H1 (cell line): Measurements from ENCODE around the gene GPRC5D. TPM values are rescaled to one million over a fixed set of nuclear protein-coding genes. Genes with fewer than 3 reads are reported as not detected.

Experiments used
- CTCF ChIA-PET: fragments of 300-600 bp; sonication (Branson Sonifier 250); formaldehyde crosslinking; loops from one replicate; lab custom pipeline; 2021; ENCODE audit not compliant: partially characterized antibody; lab: Charles Lee
- POLR2A ChIA-PET: fragments of 300-600 bp; sonication (Branson Sonifier 250); formaldehyde crosslinking; loops from one replicate; lab custom pipeline; 2021; ENCODE audit warnings: inconsistent platforms; ENCODE audit not compliant: partially characterized antibody; lab: Charles Lee
- DNase-seq, 2 experiments: peaks; one replicate each; pipeline versions ENCODE4 v3.0.0 to v3.0.0-alpha.2; 2010 to 2022; ENCODE audit warnings: low spot score in 2 of 2, low read depth in 1 of 2, mixed read lengths in 1 of 2
- FAIRE-seq: peaks from 2 replicates; lab custom pipeline; 2011; peaks lifted over from hg19 to GRCh38; lab: Jason Lieb, UNC
- H2AFZ ChIP-seq: 2 replicates; pipeline ENCODE4 v1.8.1; 2012; ENCODE audit warnings: low read length, inconsistent platforms
- H2AK5ac ChIP-seq: 2 replicates; pipeline ENCODE4 v1.6.1; 2013; ENCODE audit warnings: low read depth, low read length
- H2BK120ac ChIP-seq: replicated peaks from 2 replicates; pipeline ENCODE3; 2013; ENCODE audit warnings: low read depth, low read length, inconsistent platforms
- H2BK12ac ChIP-seq: 2 replicates; pipeline ENCODE4 v1.6.1; 2013; ENCODE audit warnings: low read depth, low read length
- H2BK15ac ChIP-seq: 2 replicates; pipeline ENCODE4 v1.6.1; 2013; ENCODE audit warnings: low read length
- H2BK20ac ChIP-seq: 2 replicates; pipeline ENCODE4 v1.6.1; 2013; ENCODE audit warnings: low read length
- H2BK5ac ChIP-seq: 2 replicates; pipeline ENCODE4 v1.6.1; 2013; ENCODE audit warnings: low read depth, low read length
- H3K14ac ChIP-seq: 2 replicates; pipeline ENCODE4 v1.6.1; 2013; ENCODE audit warnings: inconsistent platforms; ENCODE audit not compliant: insufficient read length
- H3K18ac ChIP-seq: 2 replicates; pipeline ENCODE4 v1.6.1; 2013; ENCODE audit warnings: low read length; ENCODE audit errors: extremely low read depth
- H3K23ac ChIP-seq: 2 replicates; pipeline ENCODE4 v1.6.1; 2013; ENCODE audit warnings: inconsistent platforms; ENCODE audit not compliant: insufficient read length
- H3K23me2 ChIP-seq: 2 replicates; pipeline ENCODE4 v1.6.1; 2013; ENCODE audit warnings: low read depth, low read length
- H3K27ac ChIP-seq: 2 replicates; pipeline ENCODE4 v1.6.1; 2011; ENCODE audit warnings: low read depth, low read length, inconsistent platforms
- H3K27me3 ChIP-seq, 4 experiments: replicated peaks in 1 of 4; 1 replicate in 1 of 4; 2 replicates in 3 of 4; pipeline versions ENCODE4 v1.6.1 to v1.8.1; 2011 to 2013; ENCODE audit warnings: low read length in 3 of 4, mild to moderate bottlenecking in 3 of 4, inconsistent platforms in 2 of 4, mixed read lengths in 2 of 4, moderate library complexity in 1 of 4; ENCODE audit not compliant: control insufficient read depth in 3 of 4, insufficient read depth in 3 of 4; ENCODE audit errors: extremely low read depth in 1 of 4
- H3K36me3 ChIP-seq, 4 experiments: 2 replicates each; pipeline versions ENCODE4 v1.6.1 to v1.8.1; 2011 to 2013; ENCODE audit warnings: mild to moderate bottlenecking in 4 of 4, low read length in 3 of 4, moderate library complexity in 2 of 4, control low read depth in 1 of 4, inconsistent platforms in 1 of 4; ENCODE audit not compliant: insufficient read depth in 4 of 4, control insufficient read depth in 2 of 4
- H3K4ac ChIP-seq: replicated peaks from 2 replicates; pipeline ENCODE3; 2013; ENCODE audit warnings: low read length, low read depth, mixed read lengths, inconsistent platforms; ENCODE audit not compliant: insufficient read length
- H3K4me1 ChIP-seq, 4 experiments: replicated peaks in 1 of 4; 1 replicate in 1 of 4; 2 replicates in 3 of 4; pipeline versions ENCODE4 v1.6.1 to v1.8.1; 2011 to 2013; ENCODE audit warnings: low read length in 3 of 4, inconsistent platforms in 2 of 4, mixed read lengths in 1 of 4; ENCODE audit not compliant: insufficient read depth in 4 of 4, control insufficient read depth in 3 of 4
- H3K4me2 ChIP-seq, 2 experiments: 2 replicates each; pipeline versions ENCODE4 v1.6.1 to v1.8.1; 2011 to 2013; ENCODE audit warnings: low read depth in 2 of 2, low read length in 2 of 2, control low read depth in 1 of 2, inconsistent platforms in 1 of 2, mild to moderate bottlenecking in 1 of 2; ENCODE audit not compliant: insufficient read depth in 1 of 2
- H3K4me3 ChIP-seq, 4 experiments: fragments of 200-600, 300-600 bp in 1 of 4; sonication (generic), shearing (Covaris generic), sonication (Bioruptor Twin) in 1 of 4; 2 replicates each; pipeline versions ENCODE4 v1.5.1 to v1.8.1; 2011 to 2016; ENCODE audit warnings: low read length in 4 of 4, low read depth in 3 of 4, control low read depth in 2 of 4, inconsistent platforms in 2 of 4, mild to moderate bottlenecking in 2 of 4, mixed read lengths in 1 of 4, moderate library complexity in 1 of 4; ENCODE audit not compliant: insufficient read depth in 2 of 4; ENCODE audit errors: extremely low read depth in 1 of 4
- H3K56ac ChIP-seq: replicated peaks from 2 replicates; pipeline ENCODE3; 2013; ENCODE audit warnings: low read depth, mild to moderate bottlenecking, mixed read lengths, low read length, inconsistent platforms; ENCODE audit not compliant: insufficient read length
- H3K79me1 ChIP-seq: 2 replicates; pipeline ENCODE4 v1.6.1; 2013; ENCODE audit warnings: low read depth, low read length, control low read depth
- H3K79me2 ChIP-seq, 2 experiments: 2 replicates each; pipeline versions ENCODE4 v1.6.1 to v1.8.1; 2012 to 2013; ENCODE audit warnings: low read length in 2 of 2, mild to moderate bottlenecking in 2 of 2, inconsistent platforms in 1 of 2; ENCODE audit not compliant: insufficient read depth in 2 of 2, control insufficient read depth in 1 of 2
- H3K9ac ChIP-seq, 4 experiments: replicated peaks in 1 of 4; 1 replicate in 1 of 4; 2 replicates in 3 of 4; pipeline versions ENCODE4 v1.6.1 to v1.8.1; 2011 to 2013; ENCODE audit warnings: low read depth in 3 of 4, low read length in 3 of 4, control low read depth in 2 of 4, mild to moderate bottlenecking in 2 of 4, moderate library complexity in 2 of 4, inconsistent platforms in 1 of 4; ENCODE audit errors: extremely low read depth in 1 of 4
- H3K9me3 ChIP-seq, 2 experiments: 2 replicates each; pipeline versions ENCODE4 v1.6.1 to v1.8.1; 2012 to 2013; ENCODE audit warnings: mild to moderate bottlenecking in 2 of 2, moderate library complexity in 2 of 2, control low read depth in 1 of 2, inconsistent platforms in 1 of 2, low read depth in 1 of 2, low read length in 1 of 2, mixed read lengths in 1 of 2; ENCODE audit not compliant: insufficient read depth in 2 of 2
- H4K20me1 ChIP-seq, 2 experiments: replicated peaks in 1 of 2; 2 replicates each; pipeline versions ENCODE3 to v1.8.1; 2011 to 2013; ENCODE audit warnings: inconsistent platforms in 2 of 2, low read length in 2 of 2, mild to moderate bottlenecking in 1 of 2; ENCODE audit not compliant: insufficient read depth in 2 of 2, control insufficient read depth in 1 of 2
- H4K5ac ChIP-seq: 2 replicates; pipeline ENCODE4 v1.6.1; 2013; ENCODE audit warnings: low read length, low read depth, mixed read lengths, inconsistent platforms; ENCODE audit not compliant: insufficient read length
- H4K8ac ChIP-seq: 2 replicates; pipeline ENCODE4 v1.8.0; 2013; ENCODE audit warnings: mild to moderate bottlenecking, moderate library complexity, low read length, inconsistent platforms; ENCODE audit not compliant: insufficient read depth; ENCODE audit errors: extremely low read depth
- H4K91ac ChIP-seq: replicated peaks from 2 replicates; pipeline ENCODE3; 2013; ENCODE audit warnings: low read length, mixed read lengths, inconsistent platforms; ENCODE audit not compliant: insufficient read length
- BRCA1 ChIP-seq: IDR thresholded peaks from 2 replicates; pipeline ENCODE4 v1.6.1; 2012; ENCODE audit warnings: low read depth, low read length, improper control_type of control experiment
- CBX5 ChIP-seq: fragments of 300-800, 300-1000 bp; sonication (generic); IDR thresholded peaks from 2 replicates; pipeline ENCODE4 v1.7.1; 2016; ENCODE audit warnings: antibody characterized with exemption, low read length, low read depth
- CHD2 ChIP-seq: IDR thresholded peaks from 2 replicates; pipeline ENCODE4 v1.6.1; 2012; ENCODE audit warnings: low read length, improper control_type of control experiment
- HDAC6 ChIP-seq: IDR thresholded peaks from one replicate; pipeline ENCODE4 v1.7.1; 2012; ENCODE audit warnings: low read depth, mild to moderate bottlenecking, inconsistent platforms, low read length, moderate library complexity
- NANOG ChIP-seq: IDR thresholded peaks from 2 replicates; pipeline ENCODE4 v1.6.1; 2011; ENCODE audit warnings: low read length, low read depth, mild to moderate bottlenecking, inconsistent platforms; ENCODE audit not compliant: insufficient read depth, poor library complexity, severe bottlenecking
- POLR2A ChIP-seq, 2 experiments: IDR thresholded peaks; 1 replicate in 1 of 2; 2 replicates in 1 of 2; pipeline ENCODE4 v1.6.1; 2011; ENCODE audit warnings: low read depth in 2 of 2, low read length in 2 of 2, mild to moderate bottlenecking in 2 of 2; ENCODE audit errors: control extremely low read depth in 1 of 2
- RNF2 ChIP-seq: fragments of 200-900, 300-1000 bp; sonication (generic); IDR thresholded peaks from 2 replicates; pipeline ENCODE4 v1.7.1; 2016; ENCODE audit warnings: borderline replicate concordance, low read depth, mild to moderate bottlenecking, antibody characterized with exemption, low read length; ENCODE audit not compliant: poor library complexity, severe bottlenecking; ENCODE audit errors: missing control alignments
- SP2 ChIP-seq: IDR thresholded peaks from 2 replicates; pipeline ENCODE4 v1.6.1; 2012; ENCODE audit warnings: mild to moderate bottlenecking, low read length, inconsistent platforms
- WGBS, 2 experiments: shearing (Covaris generic) in 1 of 2; methylation state at CpG; one replicate each; pipeline versions ENCODE4 v1.1.6 to v1.1.7; 2013 to 2015; ENCODE audit warnings: low lambda C conversion rate in 2 of 2, mixed read lengths in 2 of 2, inconsistent platforms in 1 of 2, low coverage in 1 of 2, missing lambda C conversion rate in 1 of 2; ENCODE audit not compliant: insufficient replicate concordance in 2 of 2, insufficient coverage in 1 of 2, insufficient read length in 1 of 2; ENCODE audit errors: extremely low coverage in 1 of 2, missing lambda C conversion rate in 1 of 2; 5-methylcytosine and 5-hydroxymethylcytosine counted together
- polyA plus RNA-seq, 7 experiments: library from polyadenylated mRNA; depleted of rRNA in 3 of 7; stranded (reverse) in 5 of 7; unstranded in 2 of 7; fragments of >200 nt in 5 of 7; fragments of 200-250 nt in 2 of 7; gene quantifications; 1 replicate in 5 of 7; 2 replicates in 1 of 7; 4 replicates in 1 of 7; pipeline versions ENCODE4 v1.2.1 to v1.2.3, GENCODE V29; 2011 to 2013; ENCODE audit warnings: missing spikeins in 2 of 7, mixed read lengths in 2 of 7
- total RNA-seq: library from RNA; stranded (reverse); fragmentation: NEBNext Ultra II Directional; extraction: Animal tissue kit (Norgen Biotek cat#: 25700); gene quantifications from 2 replicates; pipeline ENCODE4 v1.2.1, GENCODE V29; 2021
- TF ChIP-seq, protein P1 (sequence below): IDR thresholded peaks from 2 replicates; pipeline ENCODE4 v1.6.1; 2011; ENCODE audit warnings: low read length, improper control_type of control experiment
- TF ChIP-seq, protein P2 (sequence below): IDR thresholded peaks from 2 replicates; pipeline ENCODE4 v1.6.1; 2012; ENCODE audit warnings: low read length, inconsistent platforms

GPRC5D gene
- total and polyA plus RNA-seq, 2 of the 8 experiments (the other 6 are each of a cell fraction or from before 2014, with no cell fraction given), result 0.45 TPM; not detected in 1

DNA sequence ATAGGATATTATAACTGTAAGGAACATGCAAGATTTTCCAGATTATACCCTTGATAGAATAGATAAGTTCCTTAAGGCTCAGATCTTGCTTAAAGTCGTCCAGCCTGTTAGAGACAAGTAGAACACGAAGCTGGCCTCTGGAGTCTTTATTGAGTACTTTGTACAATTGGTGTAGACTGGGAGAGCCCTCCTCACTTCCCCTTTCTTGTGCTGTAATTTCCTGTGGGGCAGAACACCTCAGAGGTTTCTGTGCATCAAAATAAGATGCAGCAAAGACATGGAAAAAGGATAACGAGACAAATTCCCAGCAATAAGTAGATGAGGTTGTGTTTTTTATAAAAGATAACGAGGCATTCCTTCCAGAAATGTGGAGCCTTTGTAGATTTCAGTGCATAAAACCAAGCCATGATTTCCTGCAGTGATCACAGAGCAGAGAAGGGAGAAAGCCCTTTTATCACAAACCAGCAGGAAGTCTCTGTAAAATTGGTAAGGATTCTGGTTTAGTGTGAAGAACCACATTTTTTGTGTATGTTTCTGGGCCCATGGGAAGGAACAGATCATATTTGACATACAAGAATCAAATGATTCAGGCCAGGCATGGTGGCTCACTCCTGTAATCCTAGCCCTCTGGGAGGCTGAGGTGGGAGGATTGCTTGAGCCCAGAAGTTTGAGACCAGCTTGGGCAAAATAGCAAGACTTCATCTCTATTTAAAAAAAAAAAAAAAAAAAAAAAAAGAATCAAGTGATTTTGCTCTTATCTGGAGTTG is 42.6 kb downstream of the GPRC5D start:
- Histone ChIP-seq H3K27ac (no peak overlapping the region), H2AK5ac (no peak overlapping the region), H4K8ac (no peak overlapping the region), H4K20me1 (no peaks in the 10 kb centered on the region), H2BK5ac (no peak overlapping the region), H3K9me3 (no peaks in the 10 kb centered on the region), H3K56ac (no peak overlapping the region), H2BK12ac (no peak overlapping the region), H3K4me1 (no peaks in the 10 kb centered on the region), H3K4me2 (no peak overlapping the region), H3K23ac (no peak overlapping the region), H3K27me3 (no peaks in the 10 kb centered on the region), H3K36me3 (no peaks in the 10 kb centered on the region), H3K18ac (no peak overlapping the region), H3K79me1 (no peaks in the 10 kb centered on the region), H2AFZ (no peak overlapping the region), H4K91ac (no peak overlapping the region), H3K4ac (no peak overlapping the region), H3K14ac (no peak overlapping the region), H2BK120ac (no peak overlapping the region), H3K79me2 (no peaks in the 10 kb centered on the region), H2BK20ac (no peak overlapping the region), H3K9ac (no peak overlapping the region), H3K4me3 (no peak overlapping the region), H4K5ac (no peak overlapping the region), H3K23me2 (no peaks in the 10 kb centered on the region), H2BK15ac (no peak overlapping the region)
- ChIA-PET POLR2A (no interaction called here), CTCF (interaction anchor here (0.6 to 3.8 kb wide), 9 partner anchors 11 to 302 kb away, joined by 3 to 14 read pairs (median 3); partner anchors contain the start of gene GPRC5A)
- FAIRE-seq (no peak), DNase-seq (no peak)
- 86% methylated on average over 4 of the region's 4 CpGs; no CpG with 5 or more reads in 1 of the 2 experiments for WGBS, 2 experiments
- no peak for TF ChIP-seq SP2
- TF ChIP-seq POLR2A (IDR thresholded peaks at IDR 0.05; ENCODE audit: control extremely low read depth in 1 of 2, low read depth in 2 of 2, low read length in 2 of 2), result no peak
- TF ChIP-seq, protein P1, sequence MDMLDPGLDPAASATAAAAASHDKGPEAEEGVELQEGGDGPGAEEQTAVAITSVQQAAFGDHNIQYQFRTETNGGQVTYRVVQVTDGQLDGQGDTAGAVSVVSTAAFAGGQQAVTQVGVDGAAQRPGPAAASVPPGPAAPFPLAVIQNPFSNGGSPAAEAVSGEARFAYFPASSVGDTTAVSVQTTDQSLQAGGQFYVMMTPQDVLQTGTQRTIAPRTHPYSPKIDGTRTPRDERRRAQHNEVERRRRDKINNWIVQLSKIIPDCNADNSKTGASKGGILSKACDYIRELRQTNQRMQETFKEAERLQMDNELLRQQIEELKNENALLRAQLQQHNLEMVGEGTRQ, result no peak
- no peak for TF ChIP-seq BRCA1
- TF ChIP-seq RNF2, result no peak
- no peak for TF ChIP-seq CBX5
- TF ChIP-seq NANOG, result no peak
- no peak for TF ChIP-seq HDAC6
- TF ChIP-seq, protein P2, sequence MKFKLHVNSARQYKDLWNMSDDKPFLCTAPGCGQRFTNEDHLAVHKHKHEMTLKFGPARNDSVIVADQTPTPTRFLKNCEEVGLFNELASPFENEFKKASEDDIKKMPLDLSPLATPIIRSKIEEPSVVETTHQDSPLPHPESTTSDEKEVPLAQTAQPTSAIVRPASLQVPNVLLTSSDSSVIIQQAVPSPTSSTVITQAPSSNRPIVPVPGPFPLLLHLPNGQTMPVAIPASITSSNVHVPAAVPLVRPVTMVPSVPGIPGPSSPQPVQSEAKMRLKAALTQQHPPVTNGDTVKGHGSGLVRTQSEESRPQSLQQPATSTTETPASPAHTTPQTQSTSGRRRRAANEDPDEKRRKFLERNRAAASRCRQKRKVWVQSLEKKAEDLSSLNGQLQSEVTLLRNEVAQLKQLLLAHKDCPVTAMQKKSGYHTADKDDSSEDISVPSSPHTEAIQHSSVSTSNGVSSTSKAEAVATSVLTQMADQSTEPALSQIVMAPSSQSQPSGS, result no peak
- TF ChIP-seq CHD2, result no peak
